ENCODE results near the gene DEFB128.

DNA sequence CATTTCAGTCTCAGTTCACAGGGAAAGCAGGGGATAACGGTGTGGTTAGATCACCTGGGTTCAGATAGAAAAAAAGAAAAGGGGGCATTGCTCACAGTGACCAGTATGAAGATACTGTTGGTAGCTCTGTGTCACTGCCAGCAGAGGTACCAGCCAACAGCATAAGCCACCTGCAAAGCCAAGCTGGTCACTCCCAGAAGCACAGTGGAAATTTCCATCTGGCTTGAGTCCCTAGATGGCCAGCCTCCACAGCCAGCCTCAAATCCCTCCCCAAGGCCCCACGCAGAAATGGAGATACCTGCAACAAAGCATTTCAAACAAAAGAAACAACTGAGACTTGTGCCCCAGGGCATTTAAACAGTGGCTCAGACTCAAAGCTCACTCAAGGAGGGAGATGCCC, 20.6 kb downstream of the DEFB128 start:
- TF ChIP-seq CTCF (IDR thresholded peaks at IDR 0.05; ENCODE audit: insufficient read depth, low read depth, low read length) (no peak), EZH2 (IDR thresholded peaks at IDR 0.05; ENCODE audit: insufficient read depth, low read length) (no peak)

Data from astrocyte (in vitro differentiated cells and primary cell).